GM21786 (cell line): ENCODE data around the gene AP5Z1.
"Not testable (repeated sequence)": the region's sequence is repeated elsewhere in the genome, so short reads cannot be mapped to it uniquely, and the experiment has no call there.

ENCODE experiments used
- ATAC-seq: cut with Tn5 transposase; IDR thresholded peaks from one replicate; pipeline ENCODE4 v1.9.1; 2021; ENCODE audit not compliant: unreplicated experiment

Gene AP5Z1

GRCh38 chr7:4800926-4801838, 25.8 kb downstream of the AP5Z1 start:
- ATAC-seq, result no peak

GRCh38 chr7:4801839-4802231, 26.4 kb downstream of the AP5Z1 start:
- no peak for ATAC-seq

- not testable (repeated sequence) for ATAC-seq
Observed at GRCh38 chr7:4802577-4802976, 27.2 kb downstream of the AP5Z1 start.

GRCh38 chr7:4803397-4804241, 28.2 kb downstream of the AP5Z1 start:
- no peak for ATAC-seq

GRCh38 chr7:4805110-4805983, 29.9 kb downstream of the AP5Z1 start:
- no peak for ATAC-seq

GRCh38 chr7:4805984-4806300, 30.5 kb downstream of the AP5Z1 start:
- no peak for ATAC-seq

- no peak for ATAC-seq
Observed at GRCh38 chr7:4806983-4807597, 31.7 kb downstream of the AP5Z1 start.

- no peak for ATAC-seq
Observed at GRCh38 chr7:4807598-4808016, 32.2 kb downstream of the AP5Z1 start.

- no peak for ATAC-seq
Observed at GRCh38 chr7:4808026-4808425, 32.6 kb downstream of the AP5Z1 start.

GRCh38 chr7:4808565-4808964, 33.1 kb downstream of the AP5Z1 start:
- no peak for ATAC-seq

- no peak for ATAC-seq
Observed at GRCh38 chr7:4809091-4809591, 33.7 kb downstream of the AP5Z1 start.

- no peak for ATAC-seq
Observed at GRCh38 chr7:4809666-4810065, 34.2 kb downstream of the AP5Z1 start.

GRCh38 chr7:4814433-4814832, 39.0 kb downstream of the AP5Z1 start:
- no peak for ATAC-seq

GRCh38 chr7:4815121-4815520, 39.7 kb downstream of the AP5Z1 start:
- ATAC-seq, result no peak

- no peak for ATAC-seq
Observed at GRCh38 chr7:4815609-4816418, 40.4 kb downstream of the AP5Z1 start.

GRCh38 chr7:4816419-4817080, 41.1 kb downstream of the AP5Z1 start:
- no peak for ATAC-seq

GRCh38 chr7:4817178-4817901, 41.9 kb downstream of the AP5Z1 start:
- ATAC-seq, result no peak

- no peak for ATAC-seq
Observed at GRCh38 chr7:4818000-4818794, 42.8 kb downstream of the AP5Z1 start.
